ENCODE measurements around the gene C1orf185.

C1orf185 gene

DNA sequence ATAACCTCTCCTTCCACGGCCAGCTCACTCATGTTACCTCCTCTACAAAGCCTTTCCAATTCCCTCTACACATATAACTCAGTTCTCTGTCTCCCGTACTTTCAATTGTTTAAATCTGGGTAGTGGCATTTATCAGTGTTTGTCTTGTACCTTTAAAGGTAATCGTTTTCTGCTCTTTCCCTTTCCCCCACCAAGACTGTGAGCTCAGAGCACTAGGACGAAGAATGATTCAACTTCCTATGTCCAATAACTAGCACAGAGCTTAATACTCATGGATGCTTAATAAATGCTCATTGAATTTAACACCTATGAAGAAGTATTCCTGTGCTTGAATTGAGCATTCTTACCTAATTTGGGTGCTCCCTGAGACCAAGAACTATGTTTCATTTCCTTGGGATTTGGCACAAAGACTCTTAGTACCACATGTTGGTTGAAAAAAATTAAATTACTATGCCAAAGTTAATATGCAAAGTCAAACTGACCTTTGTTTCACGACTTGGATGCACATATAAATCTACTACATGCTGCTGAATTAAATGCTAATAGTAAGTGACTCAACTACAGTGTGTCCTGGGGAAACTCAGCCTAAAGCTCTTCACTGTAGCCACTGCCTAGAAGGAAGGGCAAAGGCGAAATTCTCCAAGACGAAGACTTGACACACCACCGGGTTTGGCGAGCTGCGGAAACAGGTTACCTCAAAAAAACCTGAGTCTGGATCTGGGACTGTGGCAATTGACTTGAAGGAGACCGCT lies 30.6 kb upstream of the C1orf185 start:
- Mint-ChIP-seq H3K36me3 (ENCODE audit: low read depth) (no peaks in the 10 kb centered on the region), H3K4me3 (no peak overlapping the region), H3K27me3 (ENCODE audit: low read depth) (peaks cover 20% of the 10 kb centered on the region), H3K27ac (no peak overlapping the region), H3K9me3 (no peaks in the 10 kb centered on the region), H3K4me1 (no peaks in the 10 kb centered on the region)
- TF ChIP-seq CTCF (IDR thresholded peaks at IDR 0.05; ENCODE audit: unreplicated experiment in 3 of 3), result no peak

DNA sequence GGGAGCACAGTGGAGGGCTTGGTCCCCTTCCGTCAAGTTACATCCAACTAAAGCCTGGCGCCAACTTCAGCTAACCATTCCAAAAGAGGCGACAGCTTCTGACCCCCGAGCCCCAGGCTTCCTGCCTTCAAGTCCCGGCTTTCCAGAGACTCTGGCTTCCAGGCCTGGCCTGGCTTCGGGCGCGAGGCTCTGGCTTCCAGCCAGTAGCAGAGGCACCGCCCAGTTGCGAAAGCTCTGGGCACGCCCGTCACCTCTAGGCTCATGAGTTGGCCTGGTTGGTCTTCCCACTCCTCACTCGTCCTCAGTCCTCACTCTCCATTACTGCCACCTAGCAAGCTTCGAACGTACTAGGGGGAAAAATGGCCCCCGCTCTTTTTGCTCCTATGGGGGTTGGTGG lies 30.0 kb upstream of the C1orf185 start:
- Mint-ChIP-seq H3K4me1 (no peaks in the 10 kb centered on the region), H3K9me3 (no peaks in the 10 kb centered on the region), H3K36me3 (ENCODE audit: low read depth) (no peaks in the 10 kb centered on the region), H3K4me3 (no peak overlapping the region), H3K27ac (no peak overlapping the region), H3K27me3 (ENCODE audit: low read depth) (peaks cover 20% of the 10 kb centered on the region)
- no peak for TF ChIP-seq CTCF (IDR thresholded peaks at IDR 0.05; ENCODE audit: unreplicated experiment in 3 of 3)

DNA sequence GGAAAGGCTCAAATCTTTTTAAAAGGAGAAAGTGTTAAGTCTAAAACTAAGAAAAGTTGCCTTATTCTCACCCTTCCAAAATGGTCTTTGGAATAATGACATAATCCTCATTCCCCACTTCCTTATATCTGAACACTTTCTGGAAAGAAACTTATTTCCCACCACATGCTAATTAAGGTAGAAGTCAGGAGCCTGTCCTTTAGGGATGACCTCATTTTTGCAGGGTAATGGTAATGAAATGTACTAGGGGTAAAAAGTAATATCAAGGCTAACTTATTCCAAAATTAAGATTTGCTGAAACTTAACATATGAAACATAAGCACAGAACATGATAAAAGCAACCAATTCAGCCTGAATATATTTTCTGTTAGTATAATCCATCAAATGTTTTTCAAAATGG lies 29.4 kb upstream of the C1orf185 start:
- Mint-ChIP-seq H3K36me3 (ENCODE audit: low read depth) (no peaks in the 10 kb centered on the region), H3K27ac (no peak overlapping the region), H3K9me3 (no peaks in the 10 kb centered on the region), H3K4me3 (no peak overlapping the region), H3K27me3 (ENCODE audit: low read depth) (peaks cover 17% of the 10 kb centered on the region), H3K4me1 (no peaks in the 10 kb centered on the region)
- no peak for TF ChIP-seq CTCF (IDR thresholded peaks at IDR 0.05; ENCODE audit: unreplicated experiment in 3 of 3)

DNA sequence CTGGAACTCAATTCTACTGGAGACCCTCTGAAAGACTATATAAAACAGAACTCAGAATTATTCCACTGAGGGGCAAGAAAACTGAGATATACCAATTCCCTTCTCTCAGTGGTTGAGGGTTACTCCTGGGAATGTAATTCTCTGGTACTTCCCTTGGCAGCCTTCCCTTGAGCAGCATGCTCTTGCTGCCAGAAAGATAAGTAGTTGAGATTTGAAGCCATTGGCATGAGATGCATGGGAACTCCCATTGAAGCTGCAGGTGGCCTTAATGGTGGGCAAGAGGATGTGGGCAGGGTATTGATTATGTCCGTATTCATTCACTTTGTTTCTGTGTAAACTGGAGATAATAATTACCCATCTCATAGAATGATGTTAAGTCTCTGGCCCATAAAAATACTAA lies 28.6 kb upstream of the C1orf185 start:
- H3K9me3 Mint-ChIP-seq, result no peaks in the 10 kb centered on the region
- H3K36me3 Mint-ChIP-seq (ENCODE audit: low read depth), result no peaks in the 10 kb centered on the region
- peaks cover 18% of the 10 kb centered on the region for H3K27me3 Mint-ChIP-seq (ENCODE audit: low read depth)
- H3K4me1 Mint-ChIP-seq, result no peaks in the 10 kb centered on the region
- H3K27ac Mint-ChIP-seq, result no peak overlapping the region
- TF ChIP-seq CTCF (IDR thresholded peaks at IDR 0.05; ENCODE audit: unreplicated experiment in 3 of 3), result no peak
- H3K4me3 Mint-ChIP-seq, result no peak overlapping the region

DNA sequence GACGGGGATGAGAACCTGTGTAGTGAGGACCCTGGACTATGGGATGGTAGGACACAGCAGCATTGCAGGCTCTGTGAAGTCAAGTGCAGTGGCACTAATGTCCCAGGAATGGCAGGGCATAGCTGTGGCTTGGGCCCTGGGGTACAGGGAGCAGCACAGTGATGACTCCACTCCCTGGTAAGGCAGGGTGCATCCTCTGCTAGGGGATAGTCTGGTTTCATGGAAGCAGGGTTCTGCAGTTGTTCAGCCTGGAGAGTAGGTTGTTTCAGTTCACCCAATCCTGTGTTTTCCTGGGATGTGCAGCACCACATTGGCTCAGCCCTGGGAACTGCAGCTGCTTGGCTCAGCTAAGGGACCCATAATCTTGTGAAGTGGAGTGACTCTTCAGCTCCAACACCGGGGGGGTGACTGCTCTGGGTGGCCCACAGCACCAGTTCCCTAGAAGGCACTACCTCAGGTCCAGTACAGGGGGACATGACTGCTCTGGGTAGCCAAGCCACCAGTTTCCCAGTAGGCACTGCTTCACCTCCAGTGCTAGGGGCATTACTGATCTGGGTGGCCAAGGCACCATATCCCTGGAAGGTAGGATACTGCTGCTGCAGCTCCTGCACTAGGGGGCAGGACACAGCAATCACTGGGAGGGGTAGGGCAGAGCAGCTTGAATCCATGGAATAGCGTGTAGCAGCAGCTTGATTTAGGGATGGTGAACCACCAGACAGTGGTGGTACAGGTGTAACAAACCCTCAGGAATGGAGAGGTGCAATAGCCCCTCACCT lies 15.3 kb upstream of the C1orf185 start:
- Mint-ChIP-seq H3K36me3 (ENCODE audit: low read depth) (no peaks in the 10 kb centered on the region), H3K9me3 (peaks cover 2% of the 10 kb centered on the region), H3K4me3 (no peak overlapping the region), H3K27me3 (ENCODE audit: low read depth) (peaks cover 5% of the 10 kb centered on the region), H3K27ac (no peak overlapping the region), H3K4me1 (no peaks in the 10 kb centered on the region)
- TF ChIP-seq CTCF (IDR thresholded peaks at IDR 0.05; ENCODE audit: unreplicated experiment in 3 of 3), result no peak

All from nephron (organoid).